OCI-LY3 (cell line): Measurements from ENCODE around the gene LHFPL6.

ENCODE experiments used
- EZH2phosphoT487 ChIP-seq: fragments of 200-600 bp; shearing (Covaris generic); IDR thresholded peaks from 2 replicates; pipeline ENCODE4 v1.6.1; 2018; ENCODE audit warnings: antibody characterized with exemption, mixed run types, low read depth
- TF ChIP-seq, protein P1 (sequence below): fragments of 200-600, 300-600 bp; sonication (generic); IDR thresholded peaks from 2 replicates; pipeline ENCODE4 v1.5.1; 2014; ENCODE audit warnings: antibody characterized with exemption, low read length, low read depth

DNA sequence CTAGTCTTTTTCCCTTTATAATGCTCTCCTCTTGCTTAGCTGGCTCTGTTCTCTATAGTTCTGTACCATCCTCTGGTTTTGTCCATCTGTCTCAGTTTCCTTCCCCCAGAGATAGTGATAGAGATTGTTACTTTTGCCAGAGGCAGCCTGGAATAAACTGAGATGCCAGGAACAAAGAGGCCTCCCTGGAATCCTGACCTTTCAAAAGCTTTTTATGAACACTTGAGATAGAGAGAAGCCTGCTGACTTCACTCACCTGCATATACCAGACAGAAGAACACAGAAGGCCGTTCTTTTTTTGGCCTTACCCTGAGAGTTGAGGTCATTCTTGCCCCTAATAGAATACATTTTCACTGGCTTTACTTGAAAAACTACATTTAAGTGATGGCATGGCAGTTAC, 150.2 kb downstream of the LHFPL6 start:
- TF ChIP-seq, protein P1, sequence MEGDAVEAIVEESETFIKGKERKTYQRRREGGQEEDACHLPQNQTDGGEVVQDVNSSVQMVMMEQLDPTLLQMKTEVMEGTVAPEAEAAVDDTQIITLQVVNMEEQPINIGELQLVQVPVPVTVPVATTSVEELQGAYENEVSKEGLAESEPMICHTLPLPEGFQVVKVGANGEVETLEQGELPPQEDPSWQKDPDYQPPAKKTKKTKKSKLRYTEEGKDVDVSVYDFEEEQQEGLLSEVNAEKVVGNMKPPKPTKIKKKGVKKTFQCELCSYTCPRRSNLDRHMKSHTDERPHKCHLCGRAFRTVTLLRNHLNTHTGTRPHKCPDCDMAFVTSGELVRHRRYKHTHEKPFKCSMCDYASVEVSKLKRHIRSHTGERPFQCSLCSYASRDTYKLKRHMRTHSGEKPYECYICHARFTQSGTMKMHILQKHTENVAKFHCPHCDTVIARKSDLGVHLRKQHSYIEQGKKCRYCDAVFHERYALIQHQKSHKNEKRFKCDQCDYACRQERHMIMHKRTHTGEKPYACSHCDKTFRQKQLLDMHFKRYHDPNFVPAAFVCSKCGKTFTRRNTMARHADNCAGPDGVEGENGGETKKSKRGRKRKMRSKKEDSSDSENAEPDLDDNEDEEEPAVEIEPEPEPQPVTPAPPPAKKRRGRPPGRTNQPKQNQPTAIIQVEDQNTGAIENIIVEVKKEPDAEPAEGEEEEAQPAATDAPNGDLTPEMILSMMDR = no peak
- no peak for TF ChIP-seq EZH2phosphoT487
